Measurements from ENCODE around the gene FSD1. TPM values are rescaled to one million over a fixed set of nuclear protein-coding genes. Genes with fewer than 3 reads are reported as not detected.

FSD1 gene
- 10 to 100 TPM; 20.8 to 21.8 TPM for total RNA-seq

- peaks cover 14% of the 10 kb centered on the region for H3K36me3 Mint-ChIP-seq
- POLR2A ChIA-PET, result interaction anchor here (0.5 to 1.7 kb wide), 7 partner anchors 15 to 224 kb away, joined by 4 to 8 read pairs (median 5); partner anchors contain the start of genes MPND and STAP2
- peak within 1 kb of the TSS; percentile 71 for H3K4me3 Mint-ChIP-seq
- no peaks in the 10 kb centered on the region for H3K9me3 Mint-ChIP-seq
- DNase-seq (peak; percentile 92), ATAC-seq (ENCODE audit: low read depth) (peak; percentile 80)
- peaks cover 23% of the 10 kb centered on the region for H3K4me1 Mint-ChIP-seq
- peak within 1 kb of the TSS; percentile 88 for H3K27ac Mint-ChIP-seq
- no peaks in the 10 kb centered on the region for H3K27me3 Mint-ChIP-seq
Measured at GRCh38 chr19:4304538-4305256, at the start of gene FSD1. Gene FSD1 (plus strand): TSS chr19:4304598. CDS start chr19:4304747, 149 bp downstream.

GRCh38 chr19:4256563-4256962, 47.8 kb upstream of the FSD1 start:
- no peak for ATAC-seq (ENCODE audit: low read depth)

GRCh38 chr19:4257025-4257424, 47.4 kb upstream of the FSD1 start:
- Mint-ChIP-seq H3K4me3 (no peak overlapping the region), H3K27ac (no peak overlapping the region), H3K4me1 (peaks cover 5% of the 10 kb centered on the region), H3K9me3 (peaks cover 6% of the 10 kb centered on the region), H3K27me3 (no peaks in the 10 kb centered on the region), H3K36me3 (peaks cover 50% of the 10 kb centered on the region)
- POLR2A ChIA-PET, result interaction anchor here (1.5 kb wide), 1 partner anchor 10 kb away, joined by 4 read pairs; the partner anchor contains the start of gene YJU2
- DNase-seq, result no peak
- no peak for ATAC-seq (ENCODE audit: low read depth)

More at GRCh38 chr19:4256563-4256962, 47.8 kb upstream of the FSD1 start:
- Mint-ChIP-seq H3K27ac (no peak overlapping the region), H3K27me3 (no peaks in the 10 kb centered on the region), H3K9me3 (peaks cover 6% of the 10 kb centered on the region), H3K36me3 (peaks cover 52% of the 10 kb centered on the region), H3K4me1 (peaks cover 5% of the 10 kb centered on the region), H3K4me3 (no peak overlapping the region)
- POLR2A ChIA-PET, result interaction anchor here (1.5 kb wide), 1 partner anchor 9 kb away, joined by 4 read pairs; the partner anchor contains the start of gene YJU2
- no peak for DNase-seq

- peaks cover 39% of the 10 kb centered on the region for H3K36me3 Mint-ChIP-seq
- H3K9me3 Mint-ChIP-seq, result peaks cover 6% of the 10 kb centered on the region
- H3K4me3 Mint-ChIP-seq, result no peak overlapping the region
- H3K27ac Mint-ChIP-seq, result no peak overlapping the region
- peaks cover 5% of the 10 kb centered on the region for H3K4me1 Mint-ChIP-seq
- POLR2A ChIA-PET, result no interaction called here
- no peak for ATAC-seq (ENCODE audit: low read depth)
- DNase-seq, result no peak
- no peaks in the 10 kb centered on the region for H3K27me3 Mint-ChIP-seq
Measured at GRCh38 chr19:4258181-4258580, 46.2 kb upstream of the FSD1 start.

- peaks cover 23% of the 10 kb centered on the region for H3K36me3 Mint-ChIP-seq
- POLR2A ChIA-PET, result interaction anchor here (1.5 to 1.6 kb wide), 2 partner anchors 10 to 12 kb away, joined by 3 to 4 read pairs; no protein-coding TSS in a partner anchor
- ATAC-seq (ENCODE audit: low read depth) (no peak), DNase-seq (no peak)
- H3K27ac Mint-ChIP-seq, result peak overlapping the region; percentile 84
- H3K4me1 Mint-ChIP-seq, result peaks cover 17% of the 10 kb centered on the region
- no peaks in the 10 kb centered on the region for H3K9me3 Mint-ChIP-seq
- no peak overlapping the region for H3K4me3 Mint-ChIP-seq
- no peaks in the 10 kb centered on the region for H3K27me3 Mint-ChIP-seq
Measured at GRCh38 chr19:4260613-4261191, 43.7 kb upstream of the FSD1 start.

- POLR2A ChIA-PET, result interaction anchor here (0.6 to 1.9 kb wide), 9 partner anchors 9 to 135 kb away, joined by 3 to 13 read pairs (median 4); partner anchors contain the start of genes SH3GL1, SHD and YJU2
- Mint-ChIP-seq H3K4me1 (peaks cover 31% of the 10 kb centered on the region), H3K27me3 (no peaks in the 10 kb centered on the region), H3K9me3 (no peaks in the 10 kb centered on the region), H3K27ac (peak overlapping the region; percentile 95), H3K4me3 (peak overlapping the region; percentile 75), H3K36me3 (peaks cover 19% of the 10 kb centered on the region)
- no peak for DNase-seq
- ATAC-seq (ENCODE audit: low read depth), result peak; percentile 64
Measured at GRCh38 chr19:4264812-4265211, 39.6 kb upstream of the FSD1 start.

GRCh38 chr19:4266253-4267000, 38.0 kb upstream of the FSD1 start:
- peak overlapping the region; percentile 35 for H3K4me3 Mint-ChIP-seq
- peaks cover 29% of the 10 kb centered on the region for H3K4me1 Mint-ChIP-seq
- DNase-seq (no peak), ATAC-seq (ENCODE audit: low read depth) (no peak)
- no peaks in the 10 kb centered on the region for H3K27me3 Mint-ChIP-seq
- POLR2A ChIA-PET, result interaction anchor here (1.1 to 4.0 kb wide), 7 partner anchors 11 to 205 kb away, joined by 3 to 22 read pairs (median 7); partner anchors contain the start of genes CHAF1A, HDGFL2, MPND and SH3GL1
- no peaks in the 10 kb centered on the region for H3K9me3 Mint-ChIP-seq
- H3K36me3 Mint-ChIP-seq, result peaks cover 17% of the 10 kb centered on the region
- peak overlapping the region; percentile 95 for H3K27ac Mint-ChIP-seq

- POLR2A ChIA-PET, result interaction anchor here (0.7 to 4.0 kb wide), 8 partner anchors 10 to 204 kb away, joined by 3 to 22 read pairs (median 6); partner anchors contain the start of genes CHAF1A, HDGFL2, MPND and SH3GL1
- Mint-ChIP-seq H3K36me3 (peaks cover 21% of the 10 kb centered on the region), H3K9me3 (no peaks in the 10 kb centered on the region), H3K4me1 (peaks cover 29% of the 10 kb centered on the region), H3K4me3 (no peak overlapping the region), H3K27ac (peak overlapping the region; percentile 53), H3K27me3 (no peaks in the 10 kb centered on the region)
- ATAC-seq (ENCODE audit: low read depth), result peak; percentile 43
- DNase-seq, result peak; percentile 66
Measured at GRCh38 chr19:4267101-4267900, 37.1 kb upstream of the FSD1 start.

GRCh38 chr19:4267901-4268815, 36.2 kb upstream of the FSD1 start:
- Mint-ChIP-seq H3K4me3 (no peak overlapping the region), H3K9me3 (no peaks in the 10 kb centered on the region), H3K4me1 (peaks cover 29% of the 10 kb centered on the region), H3K27me3 (no peaks in the 10 kb centered on the region), H3K27ac (no peak overlapping the region), H3K36me3 (peaks cover 21% of the 10 kb centered on the region)
- DNase-seq, result no peak
- ATAC-seq (ENCODE audit: low read depth), result no peak
- POLR2A ChIA-PET, result interaction anchor here (0.7 to 4.0 kb wide), 4 partner anchors 9 to 86 kb away, joined by 3 to 22 read pairs (median 8); partner anchors contain the start of gene MPND

GRCh38 chr19:4268816-4269430, 35.5 kb upstream of the FSD1 start:
- no peak overlapping the region for H3K27ac Mint-ChIP-seq
- H3K27me3 Mint-ChIP-seq, result no peaks in the 10 kb centered on the region
- H3K4me3 Mint-ChIP-seq, result no peak overlapping the region
- POLR2A ChIA-PET, result interaction anchor here (4.0 kb wide), 1 partner anchor 74 kb away, joined by 22 read pairs; the partner anchor contains the start of gene MPND
- H3K9me3 Mint-ChIP-seq, result no peaks in the 10 kb centered on the region
- ATAC-seq (ENCODE audit: low read depth) (no peak), DNase-seq (no peak)
- peaks cover 18% of the 10 kb centered on the region for H3K36me3 Mint-ChIP-seq
- peaks cover 26% of the 10 kb centered on the region for H3K4me1 Mint-ChIP-seq

- Mint-ChIP-seq H3K4me3 (no peak overlapping the region), H3K36me3 (peaks cover 7% of the 10 kb centered on the region), H3K9me3 (no peaks in the 10 kb centered on the region), H3K27ac (no peak overlapping the region), H3K27me3 (peaks cover 2% of the 10 kb centered on the region), H3K4me1 (no peaks in the 10 kb centered on the region)
- POLR2A ChIA-PET, result no interaction called here
- no peak for DNase-seq
- ATAC-seq (ENCODE audit: low read depth), result no peak
Measured at GRCh38 chr19:4272894-4273293, 31.5 kb upstream of the FSD1 start.
